ENCODE measurements around the gene THOC6.

GRCh38 chr16:3007957-3008689, 15.7 kb upstream of the THOC6 start:
- TF ChIP-seq CTCF (IDR thresholded peaks at IDR 0.05): no peak
- TF ChIP-seq POLR2A (IDR thresholded peaks at IDR 0.05): no peak
